K562 (cell line): ENCODE measurements around the gene GFRA1.

Experiments used
- ARNT ChIP-seq, 2 experiments: fragments of 450-650 bp; IDR thresholded peaks; 2 replicates each; pipeline ENCODE4 v1.6.1; 2016; ENCODE audit warnings: mild to moderate bottlenecking in 1 of 2
- CHCHD3 ChIP-seq: fragments of 250-450 bp; sonication (Bioruptor Pico); IDR thresholded peaks from 2 replicates; pipeline ENCODE4 v2.1.2; 2022; ENCODE audit warnings: mild to moderate bottlenecking
- CTCF ChIP-seq, 3 experiments: IDR thresholded peaks in 2 of 3; conservative IDR thresholded peaks in 1 of 3; 2 replicates each; pipeline ENCODE4 v1.5.1; 2011 to 2012; ENCODE audit warnings: low read length in 3 of 3, mild to moderate bottlenecking in 3 of 3, control low read depth in 2 of 3, improper control_type of control experiment in 1 of 3, inconsistent platforms in 1 of 3, low read depth in 1 of 3, mixed read lengths in 1 of 3, moderate library complexity in 1 of 3; ENCODE audit not compliant: insufficient read depth in 2 of 3
- ILK ChIP-seq: fragments of 450-650 bp; IDR thresholded peaks from 2 replicates; pipeline ENCODE4 v1.6.1; 2016; ENCODE audit warnings: missing genetic modification characterization, low read depth, mild to moderate bottlenecking, missing compliant biosample characterization, moderate library complexity, borderline replicate concordance
- KDM4B ChIP-seq, 2 experiments: fragments of 450-650 bp in 1 of 2; sonication (generic) in 1 of 2; IDR thresholded peaks; 2 replicates each; pipeline ENCODE4 v1.6.1; 2016 to 2017; ENCODE audit warnings: borderline replicate concordance in 2 of 2, antibody characterized with exemption in 1 of 2, low read depth in 1 of 2, mild to moderate bottlenecking in 1 of 2
- KLF1 ChIP-seq: fragments of 450-650 bp; IDR thresholded peaks from 2 replicates; pipeline ENCODE4 v1.6.1; 2016; ENCODE audit warnings: missing genetic modification characterization, missing compliant biosample characterization
- MGA ChIP-seq: fragments of 450-650 bp; IDR thresholded peaks from 2 replicates; pipeline ENCODE4 v1.6.1; 2016; ENCODE audit warnings: mild to moderate bottlenecking, moderate library complexity
- RFX5 ChIP-seq: IDR thresholded peaks from 2 replicates; pipeline ENCODE4 v1.6.1; 2011; ENCODE audit warnings: low read depth, mild to moderate bottlenecking, improper control_type of control experiment, low read length

GRCh38 chr10:116098411-116099022 is 174.5 kb downstream of the GFRA1 start:
- no peak for TF ChIP-seq CTCF (IDR thresholded peaks at IDR 0.05 in 2 of 3, conservative IDR thresholded peaks at IDR 0.05 in 1 of 3; ENCODE audit: insufficient read depth in 2 of 3, low read depth in 1 of 3, low read length in 3 of 3)
- no peak for TF ChIP-seq RFX5
- no peak for TF ChIP-seq MGA
- TF ChIP-seq ARNT (IDR thresholded peaks at IDR 0.05) = no peak
- TF ChIP-seq KDM4B (IDR thresholded peaks at IDR 0.05; ENCODE audit: borderline replicate concordance in 2 of 2, low read depth in 1 of 2) = no peak
- no peak for TF ChIP-seq KLF1
- TF ChIP-seq CHCHD3 (CRISPR knock-in tag) = no peak
- no peak for TF ChIP-seq ILK (tag)
